NAMALWA (cell line): Measurements from ENCODE around the gene PPP4C.
"Not testable (repeated sequence)": the region's sequence is repeated elsewhere in the genome, so short reads cannot be mapped to it uniquely, and the experiment has no call there.

Experiments
- DNase-seq: peaks from one replicate; pipeline ENCODE4 v3.0.0-alpha.2; 2015; ENCODE audit warnings: low spot score

PPP4C gene

DNA sequence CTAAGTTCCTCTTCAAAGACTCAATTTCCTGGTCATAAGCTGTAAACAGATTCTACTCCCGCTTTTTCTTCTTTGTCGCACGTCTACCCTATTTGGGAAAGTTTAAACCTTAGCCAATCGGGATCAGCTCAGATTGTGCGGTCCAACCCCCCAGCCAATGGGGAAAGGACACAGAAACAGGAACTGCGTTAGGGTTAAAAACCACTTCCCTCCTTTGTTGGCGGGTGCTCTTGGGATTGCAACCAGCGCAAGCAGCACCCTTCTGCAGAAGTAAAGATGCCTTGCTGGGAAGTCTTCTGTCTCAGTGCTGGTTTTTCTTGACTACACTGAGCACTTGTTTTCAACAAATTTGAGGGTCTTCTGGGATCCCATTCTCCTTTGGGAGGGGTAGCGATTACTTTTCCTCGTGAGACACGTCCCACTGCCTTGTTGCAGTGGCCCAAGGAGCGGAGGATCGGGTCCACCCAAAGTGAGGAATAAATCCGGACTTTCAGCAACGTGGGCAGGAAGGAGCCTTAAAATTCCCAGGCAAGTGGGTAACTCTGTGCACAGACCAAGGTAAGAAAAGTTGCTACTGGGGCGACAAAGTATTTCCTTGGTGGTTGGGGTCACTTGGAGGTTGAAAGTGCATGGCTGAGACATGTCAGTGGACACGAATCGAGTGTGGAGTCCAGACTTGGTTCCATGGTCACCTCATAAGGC is 21.2 kb downstream of the PPP4C start:
- no peak for DNase-seq

DNA sequence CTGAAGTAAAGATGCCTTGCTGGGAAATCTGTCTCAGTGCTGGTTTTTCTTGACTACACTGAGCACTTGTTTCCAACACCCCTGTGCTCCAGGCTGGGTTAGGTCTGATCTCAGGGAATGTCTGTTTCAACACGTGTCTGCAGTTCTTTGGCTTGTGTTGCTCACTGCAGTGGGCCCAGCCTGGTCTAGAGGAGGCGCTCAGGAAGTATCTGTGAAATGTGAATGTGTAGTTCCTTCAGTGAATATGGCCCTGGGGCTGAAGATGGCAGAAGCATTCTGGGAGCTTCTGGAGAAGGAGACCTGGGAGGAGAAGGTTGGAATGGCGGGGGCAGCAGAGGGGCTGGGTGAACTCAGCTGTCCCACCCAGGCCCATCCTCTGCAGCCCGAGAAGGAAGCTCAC is 28.3 kb downstream of the PPP4C start:
- DNase-seq: no peak

DNA sequence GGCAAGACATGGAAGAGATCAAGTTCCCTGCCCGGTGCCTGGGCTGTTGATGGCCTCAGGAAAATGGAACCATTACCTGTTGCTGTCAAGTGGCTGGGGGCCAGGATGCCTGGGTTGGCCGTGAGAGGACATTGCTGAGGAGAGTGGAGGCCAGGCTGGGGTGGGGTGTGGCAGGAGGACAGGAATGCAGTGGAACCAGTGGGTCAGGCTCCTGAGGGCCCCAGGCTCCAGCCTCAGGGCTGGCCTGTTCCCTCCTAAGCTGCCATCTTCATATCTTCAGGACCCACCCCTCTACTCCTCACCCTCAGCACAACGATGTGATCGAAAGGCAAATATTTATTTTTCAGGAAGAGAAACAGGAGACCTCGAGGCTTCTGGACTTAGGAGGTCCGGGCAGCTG is 28.7 kb downstream of the PPP4C start:
- DNase-seq: no peak

DNA sequence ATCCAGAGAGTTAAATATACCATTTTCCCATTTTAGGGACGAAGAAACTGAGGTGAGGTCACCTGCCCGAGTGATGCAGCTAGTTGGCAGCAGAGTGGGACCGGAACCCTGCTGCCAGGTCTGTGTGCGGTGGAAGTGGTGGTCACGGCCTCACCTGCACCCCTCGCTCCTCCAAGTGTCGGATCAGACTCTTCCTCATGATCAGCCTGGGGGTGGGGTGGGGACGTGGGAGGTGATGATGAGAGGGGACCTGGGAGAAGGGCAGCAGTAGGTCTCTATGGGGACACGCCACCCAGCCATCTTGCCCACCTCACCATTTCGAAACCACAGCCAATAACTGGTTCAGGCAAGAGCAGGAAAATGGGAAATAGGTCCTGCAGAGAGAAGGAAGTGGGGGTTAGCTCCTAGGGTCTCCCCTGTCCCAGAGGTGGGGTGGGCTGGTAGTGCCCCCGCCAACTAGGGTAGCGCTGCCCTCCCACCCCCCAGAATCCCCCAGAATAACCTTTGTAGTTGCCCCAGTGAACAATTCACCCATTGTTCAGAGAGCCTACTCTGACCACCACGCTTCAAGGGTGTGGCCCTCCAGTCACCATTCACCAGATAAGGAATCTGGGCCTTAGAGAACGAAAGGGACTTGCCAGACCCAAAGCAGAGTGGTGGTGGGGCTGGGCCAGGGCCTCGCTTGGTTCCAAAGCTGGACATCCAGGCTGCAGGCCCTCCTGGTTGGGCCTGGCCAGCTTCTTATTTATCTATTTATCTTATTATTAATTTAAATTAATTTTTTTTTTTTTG is 32.5 kb downstream of the PPP4C start:
- no peak for DNase-seq

DNA sequence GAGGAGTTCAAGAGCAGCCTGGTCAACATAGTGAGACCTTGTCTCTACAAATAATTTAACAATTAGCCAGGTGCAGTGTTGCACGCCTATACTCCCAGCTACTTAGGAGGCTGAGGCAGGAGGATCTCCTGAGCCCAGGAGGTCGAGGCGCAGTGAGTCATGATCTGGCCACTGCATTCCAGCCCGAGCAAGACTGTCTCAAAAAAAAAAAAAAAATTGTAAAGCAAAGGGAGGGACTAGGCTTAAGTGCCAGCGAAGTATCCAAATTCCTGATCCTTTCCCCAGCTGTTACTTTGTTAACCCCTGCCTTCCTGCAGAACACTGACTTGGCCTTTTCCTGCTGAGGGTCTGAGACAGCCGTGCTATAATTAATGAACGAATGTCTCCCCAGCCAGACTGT is 34.9 kb downstream of the PPP4C start:
- no peak for DNase-seq

DNA sequence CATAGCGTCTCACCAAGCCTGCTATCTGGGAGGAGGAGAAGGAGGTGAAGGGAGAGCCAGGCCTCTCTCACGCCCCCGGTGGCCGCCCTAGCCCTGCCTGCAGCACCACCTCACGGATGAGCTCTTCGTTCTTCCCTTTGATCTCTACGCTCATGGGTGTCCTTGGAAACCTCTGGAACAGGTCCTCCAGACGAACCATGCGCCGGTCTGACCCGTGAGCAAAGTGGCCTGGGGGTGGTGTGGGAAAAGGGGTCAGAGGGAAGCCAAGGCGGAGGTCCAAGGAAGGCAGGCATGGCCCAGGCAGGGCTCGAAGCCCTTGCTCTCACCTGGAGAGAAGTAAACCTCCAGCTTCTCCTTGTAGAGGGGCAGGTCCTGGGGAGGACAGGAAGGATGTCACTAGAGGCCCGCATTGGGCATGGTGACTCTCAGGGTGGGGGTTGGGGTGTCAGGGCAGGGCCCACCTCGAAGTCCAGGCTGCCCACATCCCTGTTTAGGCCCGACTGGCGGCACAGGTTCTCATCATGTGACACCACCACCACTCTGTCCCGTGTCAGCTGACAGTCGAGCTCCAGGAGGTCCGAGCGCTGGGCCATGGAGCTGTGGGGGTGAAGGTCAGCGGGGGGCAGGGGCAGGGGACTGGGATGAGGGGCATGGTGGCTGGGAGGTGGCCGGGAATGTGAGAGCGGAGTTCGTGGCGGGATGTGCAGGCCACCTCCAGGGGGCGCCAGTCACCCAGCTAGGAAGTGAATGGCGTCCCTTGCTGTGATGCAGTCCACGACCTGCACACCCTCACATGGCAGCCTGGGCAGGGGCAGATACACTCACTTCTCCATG is 36.6 kb downstream of the PPP4C start:
- peak; percentile 66 for DNase-seq

DNA sequence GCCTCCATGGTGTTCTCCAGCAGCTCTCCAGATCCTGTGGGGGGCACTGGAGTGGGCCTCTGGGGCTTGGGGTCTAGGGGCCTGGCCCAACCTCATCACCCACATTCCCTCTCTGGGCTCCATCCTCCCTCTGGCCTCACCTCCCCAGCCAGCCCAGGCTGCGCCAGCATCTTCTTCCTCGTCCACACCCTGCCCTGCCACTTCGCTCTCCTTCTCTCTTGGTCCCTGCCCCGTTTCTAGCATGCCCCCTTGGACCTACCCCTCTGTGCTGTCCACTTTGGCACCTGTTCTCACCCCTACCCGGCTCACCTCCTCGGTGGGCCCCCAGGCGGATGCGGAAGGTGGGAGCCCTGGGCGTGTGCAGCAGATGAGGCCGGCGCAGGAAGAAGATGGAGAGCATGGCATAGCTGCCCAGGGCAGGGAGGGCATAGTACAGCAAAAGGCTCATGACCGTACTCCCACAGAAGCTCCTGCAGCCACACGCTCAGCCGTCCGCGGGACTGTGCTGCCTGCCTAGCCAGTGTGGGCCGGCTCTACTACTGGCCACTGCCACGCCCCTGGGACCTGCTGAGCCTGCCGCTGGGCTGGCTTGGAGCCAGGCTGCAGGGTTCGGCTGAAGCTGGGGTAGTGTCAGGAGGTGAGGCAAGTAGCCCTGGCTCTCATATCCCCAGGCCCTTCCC is 37.4 kb downstream of the PPP4C start, which contains the start of gene GDPD3:
GDPD3 (minus strand) TSS at position 507 of the 680 bp plus-strand sequence; CDS start at position 448, 59 bp downstream.
- DNase-seq: no peak

DNA sequence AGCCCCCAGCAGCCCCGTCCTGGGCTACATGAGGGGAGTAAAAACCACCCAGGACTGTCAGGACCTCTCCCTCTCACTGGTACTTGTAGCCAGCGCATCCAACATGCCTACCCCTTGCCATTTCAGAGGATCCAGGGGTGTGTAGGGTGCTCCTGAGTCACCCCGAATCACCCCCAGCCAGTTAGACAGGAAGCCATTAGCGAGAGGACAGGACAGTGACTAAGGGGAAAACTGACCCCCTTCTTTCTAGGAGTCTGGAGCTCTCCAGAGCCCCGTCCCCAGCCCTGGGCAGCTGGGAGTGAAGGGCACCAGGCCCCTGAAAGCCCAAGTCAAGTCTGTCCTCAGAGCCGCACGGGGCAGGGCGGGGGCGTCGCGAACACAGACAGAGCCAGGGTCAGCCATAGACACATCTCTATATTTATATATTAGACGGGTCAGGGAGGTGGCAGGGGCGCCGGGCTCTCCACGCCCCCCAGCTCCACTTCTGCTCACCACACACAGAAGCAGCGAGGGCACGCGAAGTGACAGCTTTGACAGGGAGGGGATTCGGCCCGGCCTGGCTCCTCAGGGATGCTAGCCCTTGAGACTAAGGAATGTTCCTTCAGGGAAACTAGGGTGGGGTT is 38.0 kb downstream of the PPP4C start:
- no peak for DNase-seq

DNA sequence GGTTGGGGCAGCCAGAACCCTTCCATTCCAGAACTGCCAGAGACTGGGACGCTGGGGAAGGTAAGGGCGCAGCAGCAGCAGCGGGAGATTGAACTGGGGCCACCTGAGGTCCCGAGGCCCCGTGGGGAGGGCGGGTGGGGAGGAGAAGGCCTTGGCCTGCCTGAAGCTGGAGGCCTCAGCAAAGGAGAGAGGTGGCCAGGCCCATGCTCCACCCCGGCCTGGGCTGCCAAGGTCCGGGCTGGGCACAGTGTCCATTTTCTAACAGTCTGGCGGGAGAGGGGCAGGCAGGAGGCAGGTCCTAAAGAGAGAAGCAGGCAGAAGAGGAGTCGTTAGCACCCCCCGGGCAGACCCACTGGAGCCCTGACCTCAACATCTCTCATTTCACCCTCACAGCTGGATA is 38.6 kb downstream of the PPP4C start:
- DNase-seq: no peak

DNA sequence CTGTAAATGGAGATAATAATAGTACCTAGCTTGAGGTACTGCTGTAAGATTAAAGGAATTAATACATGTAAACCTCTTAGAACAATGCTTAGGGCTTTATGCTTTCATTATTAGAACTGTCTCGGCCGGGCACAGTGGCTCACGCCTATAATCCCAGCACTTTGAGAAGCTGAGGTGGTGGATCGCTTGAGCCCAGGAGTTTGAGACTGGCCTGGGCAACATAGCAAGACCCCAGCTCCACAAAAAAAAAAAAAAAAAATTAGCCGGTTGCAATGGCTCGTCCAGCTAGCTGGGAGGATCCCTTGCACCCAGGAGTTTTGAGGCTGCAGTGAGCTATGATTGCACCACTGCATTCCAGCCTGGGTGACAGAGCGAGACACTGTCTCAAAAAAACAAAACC is 39.0 kb downstream of the PPP4C start:
- not testable (repeated sequence) for DNase-seq

DNA sequence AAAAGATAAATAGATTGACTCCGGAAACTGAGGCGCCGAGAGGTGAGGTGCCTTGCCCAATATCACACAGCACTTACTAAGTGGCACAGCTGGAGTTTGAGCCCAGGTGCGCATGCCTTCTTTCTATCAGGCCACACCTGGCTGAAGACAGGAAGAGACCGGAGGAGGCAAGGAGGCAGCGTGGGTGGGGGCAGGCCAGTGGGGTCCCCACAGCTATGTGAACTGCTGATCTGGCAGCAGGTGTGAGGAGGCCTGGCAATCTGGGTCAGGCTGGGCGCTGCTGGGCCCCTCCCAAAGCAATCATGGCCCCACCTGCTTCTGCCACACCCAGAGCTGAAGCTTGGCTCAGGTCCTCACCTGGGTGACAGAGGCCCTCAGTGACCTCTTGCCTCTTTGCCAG is 39.4 kb downstream of the PPP4C start:
- no peak for DNase-seq

DNA sequence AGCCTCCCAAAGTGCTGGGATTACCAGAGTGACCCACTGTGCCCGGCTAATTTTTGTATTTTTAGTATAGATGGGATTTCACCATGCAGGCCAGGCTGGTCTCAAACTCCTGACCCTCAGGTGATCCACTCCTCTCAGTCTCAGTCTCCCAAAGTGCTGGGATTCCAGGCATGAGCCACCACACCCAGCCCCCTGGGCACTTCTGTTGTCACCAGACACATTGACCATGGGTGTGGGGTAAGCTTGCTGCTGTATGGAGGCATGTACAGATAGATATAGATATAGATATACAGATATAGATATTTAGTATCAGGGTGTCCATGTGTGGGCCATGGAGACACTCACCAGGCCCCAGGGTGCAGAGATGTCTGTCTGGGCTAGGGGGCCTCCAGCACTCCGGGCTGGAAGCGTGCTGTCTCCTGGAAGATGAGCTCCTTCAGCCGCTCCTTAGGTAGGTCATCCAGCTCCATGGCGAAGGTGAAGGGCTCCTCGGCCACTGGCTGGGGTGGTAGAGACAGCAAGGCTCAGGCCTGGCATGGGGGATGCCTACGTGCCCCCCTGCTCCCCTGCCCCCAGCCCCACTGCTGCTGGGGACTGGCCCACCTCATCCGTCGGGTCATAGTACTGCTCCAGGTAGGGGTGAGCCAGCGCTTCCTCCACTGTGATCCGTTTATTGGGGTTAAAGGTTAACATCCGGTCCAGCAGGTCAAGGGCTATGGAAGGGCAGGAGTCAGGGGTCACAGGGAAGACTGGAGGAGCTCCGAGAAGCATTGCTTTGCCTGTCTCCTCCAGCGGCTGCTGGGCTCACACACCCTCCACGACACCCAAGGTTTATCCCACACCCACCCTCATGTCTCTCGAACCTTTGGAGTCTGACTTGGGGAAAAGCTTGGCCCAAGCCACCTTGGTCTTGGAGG is 40.8 kb downstream of the PPP4C start:
- no peak for DNase-seq

DNA sequence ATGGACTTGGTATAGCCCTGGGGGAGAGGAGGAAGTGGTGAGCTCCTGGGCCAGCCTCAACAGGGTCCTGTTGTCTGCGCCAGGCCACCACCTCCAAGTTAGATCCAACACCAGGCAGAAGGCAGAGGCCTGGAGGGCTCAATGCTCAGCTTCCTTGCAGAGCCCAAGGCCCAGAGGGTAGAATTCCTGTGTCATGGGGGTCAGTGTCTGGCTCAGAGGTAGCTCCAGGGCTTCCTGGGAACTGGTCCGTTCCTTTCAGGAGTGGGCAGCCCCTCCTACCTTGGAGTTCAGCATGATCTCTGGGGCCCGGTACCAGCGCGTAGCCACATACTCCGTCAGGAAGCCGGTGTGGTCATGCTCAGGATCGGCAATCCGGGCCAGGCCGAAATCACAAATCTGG is 42.0 kb downstream of the PPP4C start:
- no peak for DNase-seq

DNA sequence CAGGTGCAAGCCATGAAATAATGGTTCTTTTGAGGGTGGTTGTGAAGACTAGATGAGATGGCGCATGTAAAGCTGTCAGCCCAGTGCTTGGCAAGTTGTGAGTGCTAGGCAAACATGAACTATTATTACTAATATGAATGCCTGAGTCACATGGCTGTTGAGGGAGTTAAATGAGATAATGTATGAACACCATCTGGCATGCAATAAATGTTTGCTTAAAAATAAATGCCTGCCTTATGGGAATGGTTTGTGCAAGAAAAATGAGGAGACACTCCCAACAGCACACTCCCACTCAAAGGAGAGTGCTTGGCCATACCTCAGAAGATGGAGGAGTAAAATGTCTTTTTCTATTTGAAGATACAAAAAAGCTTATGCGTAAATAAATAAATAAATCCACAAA is 43.6 kb downstream of the PPP4C start:
- DNase-seq: no peak

DNA sequence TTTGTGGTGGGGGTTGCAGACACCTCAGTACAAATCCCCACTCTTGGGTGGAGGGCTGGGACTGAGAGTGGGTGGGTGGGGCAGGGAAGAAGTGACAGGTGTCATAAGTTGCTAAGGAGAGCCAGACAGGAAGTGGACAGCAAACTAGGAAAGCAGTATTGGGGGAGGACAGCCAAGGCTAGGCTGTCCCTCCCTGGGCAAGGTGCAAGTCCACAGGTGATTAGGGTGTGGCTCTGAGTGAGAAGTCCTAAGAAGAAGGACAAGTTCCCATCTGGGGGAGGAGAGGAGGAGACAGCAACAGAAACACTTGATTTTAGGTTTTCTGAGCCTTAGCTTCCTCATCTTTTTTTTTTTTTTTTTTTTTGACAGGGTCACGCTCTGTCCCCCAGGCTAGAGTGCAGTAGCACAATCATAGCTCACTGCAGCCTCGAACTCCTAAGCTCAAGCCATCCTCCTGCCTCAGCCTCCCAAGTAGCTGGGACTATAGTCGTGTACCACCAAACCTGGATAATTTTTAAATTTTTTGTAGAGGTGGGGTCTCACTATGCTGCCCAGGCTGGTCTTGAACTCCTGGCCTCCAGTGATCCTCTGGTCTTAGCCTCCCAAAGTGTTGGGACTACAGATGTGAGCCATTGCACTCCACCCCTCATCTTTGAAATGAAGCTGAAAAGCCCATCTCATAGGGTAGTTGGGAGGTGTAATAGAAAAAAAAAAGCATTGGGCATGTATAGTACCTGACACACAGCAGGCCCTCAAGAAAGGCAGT is 44.7 kb downstream of the PPP4C start:
- no peak for DNase-seq

DNA sequence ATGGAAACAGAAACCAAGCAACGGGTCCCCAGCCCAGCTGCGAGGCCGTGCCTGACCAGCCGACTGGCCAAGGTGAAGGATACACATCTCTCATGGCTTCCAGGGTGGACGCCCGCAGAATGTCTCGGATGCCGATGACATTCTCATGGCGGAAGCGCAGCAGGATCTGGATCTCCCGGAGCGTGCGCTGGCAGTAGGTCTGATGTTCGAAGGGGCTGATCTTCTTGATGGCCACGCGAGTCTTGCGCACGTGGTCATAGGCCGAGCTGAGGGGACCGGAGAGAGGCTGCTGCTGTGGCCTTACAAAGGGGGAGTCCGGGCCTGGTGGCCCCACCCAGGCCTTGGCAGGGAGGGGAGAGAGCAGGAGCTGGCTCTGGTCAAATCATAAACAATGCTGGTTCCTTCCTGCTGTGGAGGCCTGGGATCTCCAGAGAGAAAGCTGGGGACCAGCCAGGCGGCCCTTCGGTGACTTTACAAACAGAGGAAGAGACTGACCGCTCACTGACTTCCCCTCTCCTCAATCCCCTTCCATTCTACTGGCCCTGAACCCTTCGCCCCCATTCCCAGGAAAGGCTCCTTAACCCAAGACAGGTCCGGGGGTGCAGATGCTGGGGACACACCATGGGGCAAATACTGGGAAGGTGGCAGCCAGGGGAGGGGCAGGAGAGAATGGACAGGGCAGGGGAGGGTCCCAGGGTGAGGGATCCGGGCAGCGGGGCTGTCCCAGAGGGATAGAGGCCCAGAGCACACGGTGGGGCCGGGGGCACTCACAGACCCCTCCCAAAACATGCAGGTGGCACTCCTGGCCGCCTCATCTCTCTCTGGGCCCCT is 46.2 kb downstream of the PPP4C start:
- DNase-seq: no peak

DNA sequence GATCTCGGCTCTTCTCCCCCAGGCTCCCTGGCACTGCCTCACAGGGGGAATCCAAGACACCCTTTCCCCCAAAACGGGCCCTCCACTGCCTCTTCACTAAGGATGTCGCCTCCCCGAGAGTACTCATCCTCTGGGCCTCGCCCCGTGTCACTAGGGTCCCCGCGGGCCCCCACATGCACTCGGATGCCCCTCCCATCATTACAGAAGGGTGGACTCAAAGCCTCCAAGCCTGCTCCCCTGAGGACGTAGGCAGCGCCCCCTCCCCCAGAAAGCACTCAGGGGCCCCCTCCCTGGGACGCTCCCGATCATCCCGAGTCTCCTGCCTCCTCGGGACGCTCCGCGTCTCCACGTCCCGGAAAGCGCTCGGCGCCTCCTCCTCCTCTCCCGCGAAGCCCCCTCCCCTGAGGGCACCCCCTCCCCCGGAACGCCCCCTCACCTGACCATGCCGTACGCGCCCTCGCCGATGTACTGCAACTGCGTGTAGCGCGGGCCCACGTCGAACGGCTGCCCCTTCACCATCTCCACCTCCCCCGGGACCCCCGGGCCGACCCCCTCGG is 46.9 kb downstream of the PPP4C start:
- DNase-seq: peak; percentile 36

DNA sequence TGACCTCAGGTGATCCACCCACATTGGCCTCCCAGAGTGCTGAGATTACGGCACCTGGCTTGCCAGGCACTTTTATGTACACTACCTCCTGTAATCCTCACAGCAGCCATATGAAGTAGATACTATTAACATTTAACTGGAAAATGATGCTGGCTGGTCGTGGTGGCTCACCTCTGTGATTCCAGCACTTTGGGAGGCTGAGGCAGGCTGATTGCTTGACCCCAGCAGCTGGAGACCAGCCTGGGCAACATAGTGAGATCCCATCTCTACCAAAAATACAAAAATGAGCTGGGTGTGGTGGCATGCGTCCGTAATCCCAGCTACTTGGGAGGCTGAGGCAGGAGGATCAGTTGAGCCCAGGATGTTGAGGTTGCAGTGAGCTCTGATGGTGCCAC is 49.2 kb downstream of the PPP4C start:
- DNase-seq: no peak

DNA sequence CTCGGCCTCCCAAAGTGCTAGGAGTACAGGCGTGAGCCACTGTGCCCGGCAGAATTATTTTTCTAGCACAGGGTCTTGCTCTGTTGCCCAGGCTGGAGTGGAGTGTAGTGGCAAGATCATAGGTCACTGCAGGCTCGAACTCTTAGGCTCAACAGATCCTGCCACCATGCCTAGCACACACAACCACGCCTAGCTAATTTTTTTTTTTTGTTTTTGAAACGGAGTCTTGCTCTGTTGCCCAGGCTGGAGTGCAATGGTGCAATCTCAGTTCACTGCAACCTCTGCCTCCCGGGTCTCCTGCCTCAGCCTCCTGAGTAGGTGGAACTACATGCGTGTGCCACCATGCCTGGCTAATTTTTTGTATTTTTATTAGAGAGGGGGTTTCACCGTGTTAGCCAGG is 49.9 kb downstream of the PPP4C start:
- DNase-seq: not testable (repeated sequence)
